Trophoblast cell (in vitro differentiated cells and primary cell): ENCODE results near the gene HRAS.

Source experiments
- DNase-seq, 2 donors: peaks; one replicate each; pipeline ENCODE4 v3.0.0-alpha.2; 2016
- H2AFZ ChIP-seq: 2 replicates; pipeline ENCODE4 v1.6.1; 2013; ENCODE audit warnings: low read length, moderate library complexity, mild to moderate bottlenecking; ENCODE audit not compliant: insufficient read depth, poor library complexity
- H2AK5ac ChIP-seq: 2 replicates; pipeline ENCODE4 v1.6.1; 2013; ENCODE audit warnings: mild to moderate bottlenecking, low read length
- H2BK120ac ChIP-seq: 2 replicates; pipeline ENCODE4 v1.6.1; 2013; ENCODE audit warnings: low read length, mild to moderate bottlenecking, moderate library complexity; ENCODE audit not compliant: insufficient read depth, poor library complexity
- H2BK12ac ChIP-seq: 2 replicates; pipeline ENCODE4 v1.6.1; 2013; ENCODE audit warnings: mild to moderate bottlenecking, low read length, moderate library complexity
- H2BK5ac ChIP-seq: 2 replicates; pipeline ENCODE4 v1.6.1; 2013; ENCODE audit warnings: low read length, low read depth, moderate library complexity, mild to moderate bottlenecking; ENCODE audit not compliant: poor library complexity
- H3K14ac ChIP-seq: 2 replicates; pipeline ENCODE4 v1.6.1; 2013; ENCODE audit warnings: mild to moderate bottlenecking, low read length
- H3K18ac ChIP-seq: 2 replicates; pipeline ENCODE4 v1.6.1; 2013; ENCODE audit warnings: mild to moderate bottlenecking, low read length
- H3K23ac ChIP-seq: 2 replicates; pipeline ENCODE4 v1.6.1; 2013; ENCODE audit warnings: low read length
- H3K27ac ChIP-seq: 2 replicates; pipeline ENCODE4 v1.5.1; 2013; ENCODE audit warnings: low read depth, mild to moderate bottlenecking, inconsistent platforms, low read length, moderate library complexity
- H3K27me3 ChIP-seq: 2 replicates; pipeline ENCODE4 v1.6.1; 2013; ENCODE audit warnings: inconsistent platforms, mild to moderate bottlenecking, low read length, moderate library complexity; ENCODE audit not compliant: insufficient read depth
- H3K36me3 ChIP-seq, 2 experiments: 1 replicate in 1 of 2; 2 replicates in 1 of 2; pipeline ENCODE4 v1.6.1; 2013; ENCODE audit warnings: low read length in 2 of 2, mild to moderate bottlenecking in 2 of 2, moderate library complexity in 1 of 2; ENCODE audit not compliant: insufficient read depth in 2 of 2, control insufficient read depth in 1 of 2
- H3K4ac ChIP-seq: 2 replicates; pipeline ENCODE4 v1.6.1; 2013; ENCODE audit warnings: low read depth, mild to moderate bottlenecking, low read length, moderate library complexity
- H3K4me1 ChIP-seq, 2 experiments: 1 replicate in 1 of 2; 2 replicates in 1 of 2; pipeline ENCODE4 v1.6.1; 2013; ENCODE audit warnings: low read length in 2 of 2, mild to moderate bottlenecking in 2 of 2, moderate library complexity in 1 of 2; ENCODE audit not compliant: insufficient read depth in 2 of 2, control insufficient read depth in 1 of 2
- H3K4me2 ChIP-seq: 2 replicates; pipeline ENCODE4 v1.6.1; 2013; ENCODE audit warnings: inconsistent platforms, mild to moderate bottlenecking, low read length, moderate library complexity
- H3K4me3 ChIP-seq: 2 replicates; pipeline ENCODE4 v1.5.1; 2013; ENCODE audit warnings: mild to moderate bottlenecking, low read depth, low read length, inconsistent platforms
- H3K79me1 ChIP-seq: one replicate; pipeline ENCODE4 v1.6.1; 2013; ENCODE audit warnings: low read length
- H3K79me2 ChIP-seq: 2 replicates; pipeline ENCODE4 v1.6.1; 2013; ENCODE audit warnings: low read length, mild to moderate bottlenecking; ENCODE audit not compliant: control insufficient read depth, insufficient read depth, poor library complexity
- H3K9ac ChIP-seq: 2 replicates; pipeline ENCODE4 v1.6.1; 2013; ENCODE audit warnings: mild to moderate bottlenecking, low read length
- H3K9me3 ChIP-seq: 2 replicates; pipeline ENCODE4 v1.6.1; 2013; ENCODE audit warnings: low read depth, mild to moderate bottlenecking, control low read depth, inconsistent platforms, low read length; ENCODE audit not compliant: insufficient read depth
- H4K12ac ChIP-seq: 2 replicates; pipeline ENCODE4 v1.6.1; 2013; ENCODE audit warnings: low read depth, mild to moderate bottlenecking, low read length, moderate library complexity
- H4K8ac ChIP-seq: 2 replicates; pipeline ENCODE4 v1.6.1; 2013; ENCODE audit warnings: low read depth, mild to moderate bottlenecking, low read length, moderate library complexity
- H4K91ac ChIP-seq: one replicate; pipeline ENCODE4 v1.6.1; 2013; ENCODE audit warnings: low read depth, mild to moderate bottlenecking, low read length, moderate library complexity
- WGBS: extraction: QIAGEN DNeasy Blood & Tissue Kit; methylation state at CpG from one replicate; pipeline ENCODE4 v1.1.7; 2013; ENCODE audit warnings: missing lambda C conversion rate; ENCODE audit not compliant: insufficient read length, insufficient coverage; ENCODE audit errors: extremely low coverage; 5-methylcytosine and 5-hydroxymethylcytosine counted together

HRAS gene

GRCh38 chr11:507727-508515 is 27.5 kb downstream of the HRAS start:
- H4K91ac ChIP-seq: peak overlapping the region; percentile 82
- no CpG with 5 or more reads among the region's 45 CpGs for WGBS
- peak overlapping the region; percentile 39 for H3K18ac ChIP-seq

GRCh38 chr11:506995-507726 is 28.2 kb downstream of the HRAS start, which contains the start of gene RNH1:
TSS of gene RNH1 (minus strand) at chr11:507242. CDS start at chr11:502162, 5,080 bp downstream.
- Histone ChIP-seq H2BK5ac (peak within 1 kb of the TSS; percentile 88), H4K8ac (peak within 1 kb of the TSS; percentile 95), H2AFZ (peak within 1 kb of the TSS; percentile 86), H3K27me3 (no peaks in the 10 kb centered on the region), H3K4ac (peak within 1 kb of the TSS; percentile 78), H3K79me2 (peaks cover 13% of the 10 kb centered on the region), H3K4me1 (peaks cover 6 to 13% of the 10 kb centered on the region in 2 experiments), H3K9me3 (no peaks in the 10 kb centered on the region), H3K4me3 (peak within 1 kb of the TSS; percentile 92), H3K14ac (peak within 1 kb of the TSS; percentile 98), H3K4me2 (peak within 1 kb of the TSS; percentile 96), H3K27ac (peak within 1 kb of the TSS; percentile 97), H3K36me3 (peaks cover 10 to 25% of the 10 kb centered on the region in 2 experiments), H4K12ac (peak within 1 kb of the TSS; percentile 95), H3K23ac (no peak within 1 kb of the TSS), H3K18ac (peak within 1 kb of the TSS; percentile 97), H2BK120ac (peak within 1 kb of the TSS; percentile 94), H3K9ac (peak within 1 kb of the TSS; percentile 86), H3K79me1 (peaks cover 15% of the 10 kb centered on the region), H2AK5ac (peak within 1 kb of the TSS; percentile 85), H4K91ac (peak within 1 kb of the TSS; percentile 99), H2BK12ac (peak within 1 kb of the TSS; percentile 21)
- DNase-seq: peak; percentile 93 to 96
- no CpG with 5 or more reads among the region's 93 CpGs for WGBS

More at GRCh38 chr11:507727-508515, 27.5 kb downstream of the HRAS start:
- no peak for DNase-seq
- H3K4me3 ChIP-seq: peak overlapping the region; percentile 69
- peaks cover 11 to 20% of the 10 kb centered on the region in 2 experiments for H3K36me3 ChIP-seq
- peak overlapping the region; percentile 31 for H2AK5ac ChIP-seq
- no peak overlapping the region for H2BK5ac ChIP-seq
- H4K8ac ChIP-seq: peak overlapping the region; percentile 87
- no peak overlapping the region for H2BK12ac ChIP-seq
- peaks cover 13% of the 10 kb centered on the region for H3K79me2 ChIP-seq
- H3K4me2 ChIP-seq: peak overlapping the region; percentile 66
- peak overlapping the region; percentile 16 for H3K27ac ChIP-seq
- peak overlapping the region; percentile 84 for H2AFZ ChIP-seq
- peak overlapping the region; percentile 79 for H4K12ac ChIP-seq
- no peak overlapping the region for H3K23ac ChIP-seq
- H2BK120ac ChIP-seq: peak overlapping the region; percentile 56
- peak overlapping the region; percentile 78 for H3K4ac ChIP-seq
- H3K9me3 ChIP-seq: no peaks in the 10 kb centered on the region
- H3K79me1 ChIP-seq: peaks cover 15% of the 10 kb centered on the region
- peak overlapping the region; percentile 13 for H3K9ac ChIP-seq
- peaks cover 6 to 13% of the 10 kb centered on the region in 2 experiments for H3K4me1 ChIP-seq
- no peaks in the 10 kb centered on the region for H3K27me3 ChIP-seq
- peak overlapping the region; percentile 85 for H3K14ac ChIP-seq

GRCh38 chr11:506238-506994 is 29.0 kb downstream of the HRAS start:
- peak; percentile 98 to 99 for DNase-seq
- H2BK12ac ChIP-seq: no peak overlapping the region
- H2AFZ ChIP-seq: peak overlapping the region; percentile 86
- peak overlapping the region; percentile 97 for H3K18ac ChIP-seq
- no peak overlapping the region for H3K23ac ChIP-seq
- no CpG with 5 or more reads among the region's 71 CpGs for WGBS
- peak overlapping the region; percentile 96 for H3K4me2 ChIP-seq
- no peaks in the 10 kb centered on the region for H3K9me3 ChIP-seq
- peaks cover 6 to 13% of the 10 kb centered on the region in 2 experiments for H3K4me1 ChIP-seq
- H4K12ac ChIP-seq: peak overlapping the region; percentile 95
- peak overlapping the region; percentile 94 for H2BK120ac ChIP-seq
- H3K27me3 ChIP-seq: no peaks in the 10 kb centered on the region
- peak overlapping the region; percentile 31 for H2AK5ac ChIP-seq
- peak overlapping the region; percentile 92 for H3K4me3 ChIP-seq
- peak overlapping the region; percentile 77 for H3K4ac ChIP-seq
- peak overlapping the region; percentile 76 for H3K9ac ChIP-seq
- peak overlapping the region; percentile 88 for H2BK5ac ChIP-seq
- peak overlapping the region; percentile 97 for H3K27ac ChIP-seq
- H3K14ac ChIP-seq: peak overlapping the region; percentile 98
- H3K79me1 ChIP-seq: peaks cover 15% of the 10 kb centered on the region
- peak overlapping the region; percentile 95 for H4K8ac ChIP-seq
- peak overlapping the region; percentile 99 for H4K91ac ChIP-seq
- H3K36me3 ChIP-seq: peaks cover 15 to 32% of the 10 kb centered on the region in 2 experiments
- peaks cover 13% of the 10 kb centered on the region for H3K79me2 ChIP-seq

- no peak overlapping the region for H4K12ac ChIP-seq
- H2AFZ ChIP-seq: no peak overlapping the region
- no peak overlapping the region for H3K4me3 ChIP-seq
- no peak overlapping the region for H3K18ac ChIP-seq
- H3K36me3 ChIP-seq: peaks cover 24 to 41% of the 10 kb centered on the region in 2 experiments
- no peak overlapping the region for H2BK12ac ChIP-seq
- peaks cover 15% of the 10 kb centered on the region for H3K79me1 ChIP-seq
- no peak for DNase-seq
- H3K27ac ChIP-seq: no peak overlapping the region
- peaks cover 13% of the 10 kb centered on the region for H3K79me2 ChIP-seq
- H2BK120ac ChIP-seq: no peak overlapping the region
- no peak overlapping the region for H3K23ac ChIP-seq
- H4K91ac ChIP-seq: no peak overlapping the region
- no peak overlapping the region for H3K4me2 ChIP-seq
- peaks cover 2% of the 10 kb centered on the region for H3K9me3 ChIP-seq
- peak overlapping the region; percentile 85 for H3K4ac ChIP-seq
- no peak overlapping the region for H3K9ac ChIP-seq
- H3K27me3 ChIP-seq: no peaks in the 10 kb centered on the region
- no peak overlapping the region for H3K14ac ChIP-seq
- H2AK5ac ChIP-seq: no peak overlapping the region
- 100% methylated on average over 2 of the region's 7 CpGs for WGBS
- H3K4me1 ChIP-seq: peaks cover 6 to 13% of the 10 kb centered on the region in 2 experiments
- no peak overlapping the region for H4K8ac ChIP-seq
- no peak overlapping the region for H2BK5ac ChIP-seq
Observed at GRCh38 chr11:504994-505344, 30.4 kb downstream of the HRAS start.
